SK-N-SH treated with all-trans-retinoic acid at 6 μM for 48 hours (cell line): ENCODE results near the gene CENPM.

Experiments used
- ATAC-seq: fragments of 200-7000 bp; cut with Tn5 transposase; 3 replicates; pipeline ENCODE4 v1.9.1; 2020; ENCODE audit warnings: mild to moderate bottlenecking, moderate library complexity
- ARNTL ChIP-seq: fragments of 450-650 bp; formaldehyde crosslinking; IDR thresholded peaks from 2 replicates; pipeline ENCODE4 v1.5.0; 2020; ENCODE audit warnings: low read depth, mild to moderate bottlenecking, moderate library complexity, borderline replicate concordance
- BACH2 ChIP-seq: fragments of 250-450 bp; sonication (Bioruptor Pico); IDR thresholded peaks from 2 replicates; pipeline ENCODE4 v1.9.0; 2021; ENCODE audit warnings: mild to moderate bottlenecking, borderline replicate concordance
- CSDC2 ChIP-seq: fragments of 250-450 bp; sonication (Bioruptor Pico); IDR thresholded peaks from 2 replicates; pipeline ENCODE4 v1.5.0; 2020; ENCODE audit warnings: mild to moderate bottlenecking, moderate library complexity
- ESRRG ChIP-seq: fragments of 250-450 bp; sonication (Bioruptor Pico); IDR thresholded peaks from 2 replicates; pipeline ENCODE4 v1.6.1; 2021; ENCODE audit warnings: mild to moderate bottlenecking
- GLIS3 ChIP-seq: fragments of 250-450 bp; sonication (Bioruptor Pico); IDR thresholded peaks from 2 replicates; pipeline ENCODE4 v1.5.0; 2020; ENCODE audit warnings: mild to moderate bottlenecking, moderate library complexity
- ISL1 ChIP-seq: fragments of 250-450 bp; sonication (Bioruptor Pico); IDR thresholded peaks from 2 replicates; pipeline ENCODE4 v2.1.2; 2022; ENCODE audit warnings: mild to moderate bottlenecking, moderate library complexity
- OSR1 ChIP-seq: fragments of 250-450 bp; sonication (Bioruptor Pico); IDR thresholded peaks from 2 replicates; pipeline ENCODE4 v1.8.0; 2022; ENCODE audit warnings: moderate library complexity, mild to moderate bottlenecking, inconsistent platforms
- PPARA ChIP-seq: fragments of 250-450 bp; sonication (Bioruptor Pico); IDR thresholded peaks from 2 replicates; pipeline ENCODE4 v1.5.0; 2020; ENCODE audit warnings: mild to moderate bottlenecking, borderline replicate concordance
- RARB ChIP-seq: fragments of 250-450 bp; sonication (Bioruptor Pico); IDR thresholded peaks from 2 replicates; pipeline ENCODE4 v1.8.0; 2021; ENCODE audit warnings: mild to moderate bottlenecking, moderate library complexity
- SNAI2 ChIP-seq: fragments of 250-450 bp; sonication (Bioruptor Pico); IDR thresholded peaks from 2 replicates; pipeline ENCODE4 v1.5.0; 2020; ENCODE audit warnings: mild to moderate bottlenecking, moderate library complexity
- TCF4 ChIP-seq: fragments of 250-450 bp; sonication (Bioruptor Pico); IDR thresholded peaks from 2 replicates; pipeline ENCODE4 v1.8.0; 2021; ENCODE audit warnings: mild to moderate bottlenecking, moderate library complexity, borderline replicate concordance
- TOX ChIP-seq: fragments of 250-450 bp; sonication (Bioruptor Pico); IDR thresholded peaks from 2 replicates; pipeline ENCODE4 v1.8.0; 2021; ENCODE audit warnings: mild to moderate bottlenecking, moderate library complexity, borderline replicate concordance
- ZC3H10 ChIP-seq: fragments of 250-450 bp; sonication (Bioruptor Pico); IDR thresholded peaks from 2 replicates; pipeline ENCODE4 v1.5.1; 2021; ENCODE audit warnings: mild to moderate bottlenecking, moderate library complexity
- ZFP3 ChIP-seq: fragments of 250-450 bp; sonication (Bioruptor Pico); IDR thresholded peaks from 2 replicates; pipeline ENCODE4 v1.5.0; 2020; ENCODE audit warnings: mild to moderate bottlenecking, moderate library complexity
- ZFP30 ChIP-seq: fragments of 450-650 bp; formaldehyde crosslinking; IDR thresholded peaks from 2 replicates; pipeline ENCODE4 v1.5.0; 2022; ENCODE audit warnings: mild to moderate bottlenecking, moderate library complexity
- ZNF565 ChIP-seq: fragments of 450-650 bp; formaldehyde crosslinking; conservative IDR thresholded peaks from 2 replicates; pipeline ENCODE4 v1.5.0; 2020; ENCODE audit warnings: low read depth, mild to moderate bottlenecking, moderate library complexity
- ZNF70 ChIP-seq: fragments of 450-650 bp; formaldehyde crosslinking; IDR thresholded peaks from 2 replicates; pipeline ENCODE4 v1.5.0; 2020; ENCODE audit warnings: mild to moderate bottlenecking, moderate library complexity
- ZNF8 ChIP-seq: fragments of 450-650 bp; formaldehyde crosslinking; IDR thresholded peaks from 2 replicates; pipeline ENCODE4 v1.5.0; 2020; ENCODE audit warnings: mild to moderate bottlenecking, moderate library complexity
- TF ChIP-seq, protein P1 (sequence below): fragments of 250-450 bp; sonication (Bioruptor Pico); IDR thresholded peaks from 2 replicates; pipeline ENCODE4 v1.5.1; 2021; ENCODE audit warnings: mild to moderate bottlenecking, moderate library complexity
- TF ChIP-seq, protein P2 (sequence below): fragments of 250-450 bp; sonication (Bioruptor Pico); IDR thresholded peaks from 2 replicates; pipeline ENCODE4 v1.5.0; 2020; ENCODE audit warnings: mild to moderate bottlenecking, moderate library complexity

The CENPM gene

DNA sequence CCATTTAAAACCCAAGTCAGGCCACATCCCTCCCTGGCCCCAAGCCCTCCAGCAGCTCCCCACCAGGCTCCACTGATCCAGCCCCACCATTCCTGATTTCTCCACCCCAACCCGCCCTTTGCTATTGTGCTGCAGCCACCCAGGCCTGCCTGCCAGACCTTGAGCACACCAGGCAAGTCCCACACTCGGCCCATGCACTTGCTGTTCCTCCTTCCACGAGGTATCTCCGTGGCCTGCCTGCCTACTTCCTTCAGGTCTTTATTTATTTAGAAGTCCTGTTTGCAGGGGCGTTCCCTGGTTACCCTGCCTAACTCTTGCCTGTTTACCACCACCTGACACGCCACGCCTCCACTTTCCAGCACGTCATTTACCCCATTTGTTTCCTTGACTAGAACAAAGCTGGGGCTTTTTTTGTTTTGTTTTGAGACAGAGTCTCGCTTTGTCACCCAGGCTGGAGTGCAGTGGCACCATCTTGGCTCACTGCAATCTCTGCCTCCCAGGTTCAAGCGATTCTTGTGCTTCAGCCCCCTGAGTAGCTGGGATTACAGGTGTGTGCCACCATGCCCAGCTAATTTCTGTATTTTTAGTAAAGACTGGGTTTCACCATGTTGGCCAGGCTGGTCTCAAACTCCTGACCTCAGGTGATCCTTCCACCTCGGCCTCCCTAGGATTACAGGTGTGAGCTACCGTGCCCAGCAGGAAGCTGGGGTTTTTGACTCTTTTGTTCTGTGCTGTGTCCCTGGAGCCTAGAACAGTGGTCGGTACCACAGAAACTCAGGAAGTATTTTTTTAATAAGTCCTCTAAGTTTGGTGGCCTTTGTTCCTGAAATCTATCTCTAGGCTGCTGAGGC lies 6.7 kb downstream of the CENPM start:
- no peak for ATAC-seq
- no peak for TF ChIP-seq PPARA (CRISPR knock-in tag)
- TF ChIP-seq TOX (CRISPR knock-in tag): no peak
- no peak for TF ChIP-seq ARNTL
- TF ChIP-seq ESRRG: no peak
- TF ChIP-seq ZFP3: no peak
- TF ChIP-seq, protein P1, sequence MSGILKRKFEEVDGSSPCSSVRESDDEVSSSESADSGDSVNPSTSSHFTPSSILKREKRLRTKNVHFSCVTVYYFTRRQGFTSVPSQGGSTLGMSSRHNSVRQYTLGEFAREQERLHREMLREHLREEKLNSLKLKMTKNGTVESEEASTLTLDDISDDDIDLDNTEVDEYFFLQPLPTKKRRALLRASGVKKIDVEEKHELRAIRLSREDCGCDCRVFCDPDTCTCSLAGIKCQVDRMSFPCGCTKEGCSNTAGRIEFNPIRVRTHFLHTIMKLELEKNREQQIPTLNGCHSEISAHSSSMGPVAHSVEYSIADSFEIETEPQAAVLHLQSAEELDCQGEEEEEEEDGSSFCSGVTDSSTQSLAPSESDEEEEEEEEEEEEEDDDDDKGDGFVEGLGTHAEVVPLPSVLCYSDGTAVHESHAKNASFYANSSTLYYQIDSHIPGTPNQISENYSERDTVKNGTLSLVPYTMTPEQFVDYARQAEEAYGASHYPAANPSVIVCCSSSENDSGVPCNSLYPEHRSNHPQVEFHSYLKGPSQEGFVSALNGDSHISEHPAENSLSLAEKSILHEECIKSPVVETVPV (CRISPR knock-in tag): no peak
- no peak for TF ChIP-seq ZNF565 (CRISPR knock-in tag)
- TF ChIP-seq, protein P2, sequence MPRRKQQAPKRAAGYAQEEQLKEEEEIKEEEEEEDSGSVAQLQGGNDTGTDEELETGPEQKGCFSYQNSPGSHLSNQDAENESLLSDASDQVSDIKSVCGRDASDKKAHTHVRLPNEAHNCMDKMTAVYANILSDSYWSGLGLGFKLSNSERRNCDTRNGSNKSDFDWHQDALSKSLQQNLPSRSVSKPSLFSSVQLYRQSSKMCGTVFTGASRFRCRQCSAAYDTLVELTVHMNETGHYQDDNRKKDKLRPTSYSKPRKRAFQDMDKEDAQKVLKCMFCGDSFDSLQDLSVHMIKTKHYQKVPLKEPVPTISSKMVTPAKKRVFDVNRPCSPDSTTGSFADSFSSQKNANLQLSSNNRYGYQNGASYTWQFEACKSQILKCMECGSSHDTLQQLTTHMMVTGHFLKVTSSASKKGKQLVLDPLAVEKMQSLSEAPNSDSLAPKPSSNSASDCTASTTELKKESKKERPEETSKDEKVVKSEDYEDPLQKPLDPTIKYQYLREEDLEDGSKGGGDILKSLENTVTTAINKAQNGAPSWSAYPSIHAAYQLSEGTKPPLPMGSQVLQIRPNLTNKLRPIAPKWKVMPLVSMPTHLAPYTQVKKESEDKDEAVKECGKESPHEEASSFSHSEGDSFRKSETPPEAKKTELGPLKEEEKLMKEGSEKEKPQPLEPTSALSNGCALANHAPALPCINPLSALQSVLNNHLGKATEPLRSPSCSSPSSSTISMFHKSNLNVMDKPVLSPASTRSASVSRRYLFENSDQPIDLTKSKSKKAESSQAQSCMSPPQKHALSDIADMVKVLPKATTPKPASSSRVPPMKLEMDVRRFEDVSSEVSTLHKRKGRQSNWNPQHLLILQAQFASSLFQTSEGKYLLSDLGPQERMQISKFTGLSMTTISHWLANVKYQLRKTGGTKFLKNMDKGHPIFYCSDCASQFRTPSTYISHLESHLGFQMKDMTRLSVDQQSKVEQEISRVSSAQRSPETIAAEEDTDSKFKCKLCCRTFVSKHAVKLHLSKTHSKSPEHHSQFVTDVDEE (CRISPR knock-in tag): no peak
- TF ChIP-seq ZNF8 (CRISPR knock-in tag): no peak
- no peak for TF ChIP-seq GLIS3

DNA sequence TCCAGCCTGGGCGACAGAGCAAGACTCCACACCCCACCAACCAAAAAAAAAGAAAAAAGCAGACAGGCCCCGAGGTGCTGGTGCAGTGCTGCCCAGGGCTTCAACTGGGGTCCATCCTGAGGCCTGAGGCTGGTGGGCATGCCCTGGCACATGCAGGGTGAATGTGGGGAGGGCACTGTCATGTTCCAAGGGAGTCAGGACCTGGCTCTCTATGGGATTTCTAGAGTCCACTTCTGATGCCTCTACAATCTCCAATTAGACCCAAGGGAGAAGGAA lies 10.1 kb downstream of the CENPM start:
- ATAC-seq: no peak
- TF ChIP-seq PPARA (CRISPR knock-in tag) (no peak), GLIS3 (no peak), TOX (CRISPR knock-in tag) (no peak), RARB (CRISPR knock-in tag) (no peak), ZFP30 (CRISPR knock-in tag) (no peak)
- TF ChIP-seq, protein P1 (CRISPR knock-in tag): no peak

DNA sequence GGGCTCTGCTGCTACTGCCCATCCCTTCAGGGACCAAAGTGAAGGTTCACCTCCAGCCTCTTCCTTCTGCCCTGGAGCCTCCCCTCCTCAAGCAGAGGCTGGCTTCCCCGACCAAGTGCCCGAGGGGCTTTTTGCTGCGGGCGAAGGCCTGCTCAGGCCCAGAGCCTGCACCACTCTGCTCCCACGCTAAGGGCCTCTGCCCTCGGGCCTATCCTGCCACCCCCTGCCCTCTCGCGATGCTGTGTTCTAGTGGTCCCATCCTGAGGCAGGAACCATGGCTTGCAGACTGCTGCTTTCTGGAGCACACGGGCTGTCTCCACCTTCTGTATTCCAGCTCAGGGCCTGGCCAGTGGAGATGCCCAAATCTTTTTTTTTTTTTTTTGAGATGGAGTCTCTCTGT lies 11.4 kb downstream of the CENPM start:
- no peak for ATAC-seq
- TF ChIP-seq GLIS3 (no peak), BACH2 (CRISPR knock-in tag) (no peak), ZNF565 (CRISPR knock-in tag) (no peak), ARNTL (no peak), ZNF70 (CRISPR knock-in tag) (no peak), SNAI2 (CRISPR knock-in tag) (no peak), ZFP30 (CRISPR knock-in tag) (no peak), ESRRG (no peak), ISL1 (no peak), ZC3H10 (no peak), CSDC2 (CRISPR knock-in tag) (no peak), OSR1 (CRISPR knock-in tag) (no peak), ZFP3 (no peak), PPARA (CRISPR knock-in tag) (no peak), TCF4 (CRISPR knock-in tag) (no peak)
- TF ChIP-seq, protein P1 (CRISPR knock-in tag): no peak
- TF ChIP-seq, all 23 proteins: peak for 0

DNA sequence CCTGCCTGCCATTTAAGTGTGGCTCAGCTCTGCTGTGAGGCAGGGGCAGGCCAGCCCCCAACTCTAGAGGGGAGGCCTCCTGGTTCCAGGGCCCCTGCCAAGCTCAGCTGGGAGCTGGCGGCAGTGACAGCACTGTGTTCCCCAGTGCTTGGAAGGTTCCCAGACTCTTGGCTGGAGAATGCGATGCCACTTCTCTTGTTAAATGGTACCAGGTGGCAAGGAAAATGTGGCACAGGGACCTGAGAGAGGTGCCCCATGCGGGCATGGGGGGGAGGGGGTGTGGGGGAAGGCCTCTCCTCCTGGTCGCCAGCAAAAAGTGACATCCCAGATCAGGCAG lies 12.0 kb downstream of the CENPM start:
- TF ChIP-seq ZNF70 (CRISPR knock-in tag): no peak
- TF ChIP-seq CSDC2 (CRISPR knock-in tag): no peak
- TF ChIP-seq ZFP30 (CRISPR knock-in tag): no peak
- TF ChIP-seq GLIS3: no peak
- no peak for TF ChIP-seq ZC3H10
- no peak for TF ChIP-seq ISL1
- TF ChIP-seq, all 23 proteins: peak for 0
- ATAC-seq: no peak
